Activated CD8-positive, alpha-beta memory T cell treated with anti-CD3 and anti-CD28 coated beads for 36 hours (primary cell): ENCODE measurements around the gene TRIM67. TPM values are rescaled to one million over a fixed set of nuclear protein-coding genes. Genes with fewer than 3 reads are reported as not detected.

Source experiments
- CTCF ChIA-PET: fragments of 350-600 bp; sonication (Branson Sonifier 250); formaldehyde crosslinking; loops from one replicate; lab custom pipeline; 2021; ENCODE audit warnings: antibody characterized with exemption; lab: Charles Lee
- POLR2A ChIA-PET: fragments of 350-600 bp; sonication (Branson Sonifier 250); formaldehyde crosslinking; loops from one replicate; lab custom pipeline; 2021; ENCODE audit warnings: antibody characterized with exemption; lab: Charles Lee
- total RNA-seq, 2 experiments: library from RNA; stranded (reverse); gene quantifications; one replicate each; pipeline ENCODE4 v1.2.3, GENCODE V29; 2021

The TRIM67 gene
- total RNA-seq, 2 experiments from 2014 or later: not detected

- ChIA-PET CTCF (no interaction called here), POLR2A (no interaction called here)
Observed at GRCh38 chr1:231180034-231180433, 18.2 kb downstream of the TRIM67 start.

GRCh38 chr1:231181271-231181670, 19.4 kb downstream of the TRIM67 start:
- CTCF ChIA-PET: no interaction called here

GRCh38 chr1:231182317-231182716, 20.5 kb downstream of the TRIM67 start:
- ChIA-PET CTCF (no interaction called here), POLR2A (no interaction called here)

More at GRCh38 chr1:231181271-231181670, 19.4 kb downstream of the TRIM67 start:
- POLR2A ChIA-PET: no interaction called here

GRCh38 chr1:231183639-231184590, 22.1 kb downstream of the TRIM67 start:
- ChIA-PET CTCF (no interaction called here), POLR2A (no interaction called here)

GRCh38 chr1:231184891-231185290, 23.0 kb downstream of the TRIM67 start:
- CTCF ChIA-PET: no interaction called here
- POLR2A ChIA-PET: no interaction called here

GRCh38 chr1:231185391-231185790, 23.5 kb downstream of the TRIM67 start:
- CTCF ChIA-PET: no interaction called here
- POLR2A ChIA-PET: no interaction called here

- POLR2A ChIA-PET: no interaction called here
- CTCF ChIA-PET: no interaction called here
Observed at GRCh38 chr1:231186356-231187115, 24.7 kb downstream of the TRIM67 start.

GRCh38 chr1:231187571-231187970, 25.7 kb downstream of the TRIM67 start:
- CTCF ChIA-PET: no interaction called here
- POLR2A ChIA-PET: no interaction called here

- ChIA-PET CTCF (interaction anchor here (0.6 to 1.4 kb wide), 2 partner anchors 23 to 127 kb away, joined by 3 read pairs; no protein-coding TSS in a partner anchor), POLR2A (no interaction called here)
Observed at GRCh38 chr1:231188072-231188471, 26.2 kb downstream of the TRIM67 start.

- ChIA-PET CTCF (interaction anchor here (0.6 to 1.4 kb wide), 2 partner anchors 22 to 127 kb away, joined by 3 read pairs; no protein-coding TSS in a partner anchor), POLR2A (no interaction called here)
Observed at GRCh38 chr1:231188768-231189167, 26.9 kb downstream of the TRIM67 start.

- POLR2A ChIA-PET: no interaction called here
- CTCF ChIA-PET: no interaction called here
Observed at GRCh38 chr1:231189683-231190270, 27.9 kb downstream of the TRIM67 start.

- ChIA-PET CTCF (no interaction called here), POLR2A (no interaction called here)
Observed at GRCh38 chr1:231190456-231190855, 28.6 kb downstream of the TRIM67 start.

GRCh38 chr1:231192620-231193163, 30.8 kb downstream of the TRIM67 start:
- CTCF ChIA-PET: no interaction called here

GRCh38 chr1:231193710-231194340, 32.0 kb downstream of the TRIM67 start:
- POLR2A ChIA-PET: no interaction called here
- CTCF ChIA-PET: no interaction called here

More at GRCh38 chr1:231192620-231193163, 30.8 kb downstream of the TRIM67 start:
- POLR2A ChIA-PET: no interaction called here

GRCh38 chr1:231194476-231194842, 32.6 kb downstream of the TRIM67 start:
- CTCF ChIA-PET: no interaction called here
- POLR2A ChIA-PET: no interaction called here

GRCh38 chr1:231194843-231195516, 33.1 kb downstream of the TRIM67 start:
- ChIA-PET POLR2A (no interaction called here), CTCF (no interaction called here)

- CTCF ChIA-PET: interaction anchor here (0.6 kb wide), 1 partner anchor 1708 kb away, joined by 3 read pairs; no protein-coding TSS in a partner anchor
- POLR2A ChIA-PET: no interaction called here
Observed at GRCh38 chr1:231196307-231196706, 34.4 kb downstream of the TRIM67 start.

GRCh38 chr1:231196728-231197127, 34.9 kb downstream of the TRIM67 start:
- CTCF ChIA-PET: no interaction called here

GRCh38 chr1:231199868-231200267, 38.0 kb downstream of the TRIM67 start:
- CTCF ChIA-PET: no interaction called here
- POLR2A ChIA-PET: no interaction called here

More at GRCh38 chr1:231196728-231197127, 34.9 kb downstream of the TRIM67 start:
- POLR2A ChIA-PET: no interaction called here
